SU-DHL-6 (cell line): Measurements from ENCODE around the gene TMCO4.

Source experiments
- H2AFZ ChIP-seq: fragments of 200-600 bp; sonication (generic); 2 replicates; pipeline ENCODE4 v1.6.1; 2014; ENCODE audit warnings: low read depth, mild to moderate bottlenecking, moderate library complexity, mixed read lengths, antibody characterized with exemption, low read length; ENCODE audit not compliant: severe bottlenecking
- H3F3A ChIP-seq: fragments of 200-600 bp; shearing (Covaris generic); 2 replicates; pipeline ENCODE4 v1.6.0; 2016; ENCODE audit warnings: antibody characterized with exemption, mild to moderate bottlenecking; ENCODE audit not compliant: insufficient read depth
- H3K27ac ChIP-seq: fragments of 200-600 bp; sonication (generic); 2 replicates; pipeline ENCODE4 v1.5.1; 2016; ENCODE audit warnings: low read depth, mild to moderate bottlenecking, low read length, moderate library complexity, mixed read lengths
- H3K27me3 ChIP-seq: fragments of 200-600 bp; sonication (generic), shearing (Covaris generic); 2 replicates; pipeline ENCODE4 v1.6.0; 2014; ENCODE audit warnings: mild to moderate bottlenecking, low read length
- H3K36me3 ChIP-seq: fragments of 200-600 bp; sonication (generic); 2 replicates; pipeline ENCODE4 v1.6.1; 2014; ENCODE audit warnings: mild to moderate bottlenecking, low read length, mixed read lengths
- H3K4me2 ChIP-seq: fragments of 300-600, 200-600 bp; shearing (Covaris generic), sonication (generic); 2 replicates; pipeline ENCODE4 v1.6.0; 2014; ENCODE audit warnings: low read length, low read depth, mild to moderate bottlenecking; ENCODE audit not compliant: poor library complexity, severe bottlenecking
- H3K4me3 ChIP-seq: fragments of 200-600 bp; sonication (generic); 2 replicates; pipeline ENCODE4 v1.5.1; 2014; ENCODE audit warnings: antibody characterized with exemption, low read length, mild to moderate bottlenecking, mixed read lengths; ENCODE audit not compliant: insufficient read depth, poor library complexity, severe bottlenecking
- H3K79me2 ChIP-seq: fragments of 200-600 bp; sonication (generic); 2 replicates; pipeline ENCODE4 v1.6.1; 2014; ENCODE audit warnings: mild to moderate bottlenecking, low read length, moderate library complexity; ENCODE audit not compliant: insufficient read depth
- H3K9ac ChIP-seq: fragments of 200-600 bp; sonication (generic); 2 replicates; pipeline ENCODE4 v1.7.0; 2014; ENCODE audit warnings: mild to moderate bottlenecking, low read length
- H3K9me2 ChIP-seq: fragments of 200-600 bp; sonication (generic); replicated peaks from 2 replicates; pipeline ENCODE4 v1.6.1; 2014; ENCODE audit warnings: low read length; ENCODE audit not compliant: insufficient read depth
- H3K9me3 ChIP-seq: fragments of 200-600 bp; sonication (generic); 2 replicates; pipeline ENCODE4 v1.6.1; 2014; ENCODE audit warnings: low read length, mixed read lengths; ENCODE audit not compliant: insufficient read depth
- H4K20me1 ChIP-seq: fragments of 200-600 bp; sonication (generic); 2 replicates; pipeline ENCODE4 v1.6.1; 2014; ENCODE audit warnings: low read depth, mild to moderate bottlenecking, antibody characterized with exemption, low read length, moderate library complexity, mixed read lengths
- EZH2phosphoT487 ChIP-seq: fragments of 200-600 bp; sonication (generic), shearing (Covaris generic); conservative IDR thresholded peaks from 2 replicates; pipeline ENCODE4 v1.6.1; 2018; ENCODE audit warnings: mild to moderate bottlenecking, antibody characterized with exemption, low read length, moderate library complexity, mixed read lengths
- TF ChIP-seq, protein P1 (sequence below): fragments of 200-600 bp; sonication (generic); IDR thresholded peaks from one replicate; pipeline ENCODE4 v1.5.1; 2017; ENCODE audit warnings: antibody characterized with exemption, mild to moderate bottlenecking, low read length, moderate library complexity; ENCODE audit not compliant: insufficient read depth, poor library complexity, severe bottlenecking

TMCO4 gene

DNA sequence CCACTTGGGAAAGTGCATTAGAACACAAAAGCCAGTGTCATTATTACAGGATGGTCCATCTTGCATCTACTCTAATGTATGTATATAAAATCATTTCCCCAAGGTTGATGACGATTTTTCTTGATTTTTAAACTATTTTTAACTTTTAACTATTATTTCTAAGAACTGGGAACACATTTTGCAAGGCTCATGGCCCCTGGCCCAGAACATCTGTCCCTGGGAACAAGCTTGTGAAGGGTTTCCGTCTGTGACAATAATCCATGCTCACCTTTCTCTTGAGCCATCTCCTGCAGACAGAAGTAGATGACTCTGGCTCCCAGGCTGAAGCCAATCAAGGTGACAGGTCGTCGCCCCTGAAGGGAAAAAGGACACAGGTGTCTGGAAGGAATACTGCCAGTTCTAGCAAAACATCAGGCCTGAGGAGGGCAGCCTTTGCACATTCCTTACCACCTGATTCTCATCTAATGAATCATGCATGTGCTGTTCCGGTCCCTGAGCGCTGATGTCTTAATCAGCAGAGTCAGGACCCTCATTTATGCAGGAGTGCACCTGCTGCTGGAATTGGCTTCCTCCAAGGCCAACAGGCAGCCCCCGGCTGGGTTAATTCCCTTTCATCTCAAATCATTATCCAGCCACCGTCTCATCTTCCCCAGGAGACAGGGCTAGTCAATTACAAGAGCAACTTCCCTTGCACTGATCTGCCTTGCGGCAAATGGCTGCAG, 62.5 kb downstream of the TMCO4 start:
- Histone ChIP-seq H3K4me3 (no peak overlapping the region), H4K20me1 (no peaks in the 10 kb centered on the region), H3K9me2 (no peaks in the 10 kb centered on the region), H3K36me3 (no peaks in the 10 kb centered on the region), H2AFZ (no peak overlapping the region), H3K9me3 (no peaks in the 10 kb centered on the region), H3K79me2 (no peaks in the 10 kb centered on the region), H3K27me3 (no peaks in the 10 kb centered on the region), H3F3A (no peaks in the 10 kb centered on the region), H3K27ac (no peak overlapping the region), H3K9ac (no peak overlapping the region), H3K4me2 (no peak overlapping the region)
- no peak for TF ChIP-seq EZH2phosphoT487
- TF ChIP-seq, protein P1, sequence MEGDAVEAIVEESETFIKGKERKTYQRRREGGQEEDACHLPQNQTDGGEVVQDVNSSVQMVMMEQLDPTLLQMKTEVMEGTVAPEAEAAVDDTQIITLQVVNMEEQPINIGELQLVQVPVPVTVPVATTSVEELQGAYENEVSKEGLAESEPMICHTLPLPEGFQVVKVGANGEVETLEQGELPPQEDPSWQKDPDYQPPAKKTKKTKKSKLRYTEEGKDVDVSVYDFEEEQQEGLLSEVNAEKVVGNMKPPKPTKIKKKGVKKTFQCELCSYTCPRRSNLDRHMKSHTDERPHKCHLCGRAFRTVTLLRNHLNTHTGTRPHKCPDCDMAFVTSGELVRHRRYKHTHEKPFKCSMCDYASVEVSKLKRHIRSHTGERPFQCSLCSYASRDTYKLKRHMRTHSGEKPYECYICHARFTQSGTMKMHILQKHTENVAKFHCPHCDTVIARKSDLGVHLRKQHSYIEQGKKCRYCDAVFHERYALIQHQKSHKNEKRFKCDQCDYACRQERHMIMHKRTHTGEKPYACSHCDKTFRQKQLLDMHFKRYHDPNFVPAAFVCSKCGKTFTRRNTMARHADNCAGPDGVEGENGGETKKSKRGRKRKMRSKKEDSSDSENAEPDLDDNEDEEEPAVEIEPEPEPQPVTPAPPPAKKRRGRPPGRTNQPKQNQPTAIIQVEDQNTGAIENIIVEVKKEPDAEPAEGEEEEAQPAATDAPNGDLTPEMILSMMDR: no peak

DNA sequence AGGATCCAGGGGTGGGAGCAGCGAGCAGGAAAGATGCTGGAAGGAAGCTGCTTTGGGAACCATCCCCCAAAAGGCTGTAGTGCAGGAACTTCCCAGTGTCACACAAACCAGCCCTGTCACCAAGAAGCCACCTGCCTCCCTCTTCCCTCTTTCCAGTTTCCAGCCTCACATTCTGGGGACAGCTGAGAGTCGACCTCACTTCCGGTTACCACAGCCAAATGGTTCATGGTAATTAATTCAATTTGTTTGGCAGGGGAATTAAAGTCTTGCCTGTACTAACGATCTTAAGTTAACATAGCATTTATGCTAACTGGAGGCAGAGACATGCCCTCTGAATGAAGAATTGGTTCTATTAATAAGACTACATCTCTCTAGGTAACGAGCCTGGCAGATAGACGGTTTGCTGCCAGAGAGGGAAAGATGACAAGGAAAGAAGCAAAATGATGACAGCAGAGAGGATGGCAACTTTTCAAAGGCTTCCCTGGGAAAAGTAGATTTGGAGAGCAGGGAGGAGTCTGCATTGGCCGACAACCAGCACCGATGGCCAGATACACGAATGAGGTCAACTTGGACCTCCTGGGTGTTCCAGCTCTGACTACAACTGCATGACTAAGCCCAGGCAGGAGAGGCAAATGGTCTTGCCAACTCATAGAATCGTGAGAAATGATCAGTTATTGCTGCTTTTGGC, 64.1 kb downstream of the TMCO4 start:
- Histone ChIP-seq H3K9me3 (no peaks in the 10 kb centered on the region), H3K36me3 (no peaks in the 10 kb centered on the region), H3K79me2 (no peaks in the 10 kb centered on the region), H3K27me3 (no peaks in the 10 kb centered on the region), H2AFZ (no peak overlapping the region), H3F3A (no peaks in the 10 kb centered on the region), H3K9me2 (no peaks in the 10 kb centered on the region), H3K27ac (no peak overlapping the region), H4K20me1 (no peaks in the 10 kb centered on the region), H3K9ac (no peak overlapping the region), H3K4me2 (no peak overlapping the region), H3K4me3 (no peak overlapping the region)
- TF ChIP-seq, protein P1: no peak
- no peak for TF ChIP-seq EZH2phosphoT487

DNA sequence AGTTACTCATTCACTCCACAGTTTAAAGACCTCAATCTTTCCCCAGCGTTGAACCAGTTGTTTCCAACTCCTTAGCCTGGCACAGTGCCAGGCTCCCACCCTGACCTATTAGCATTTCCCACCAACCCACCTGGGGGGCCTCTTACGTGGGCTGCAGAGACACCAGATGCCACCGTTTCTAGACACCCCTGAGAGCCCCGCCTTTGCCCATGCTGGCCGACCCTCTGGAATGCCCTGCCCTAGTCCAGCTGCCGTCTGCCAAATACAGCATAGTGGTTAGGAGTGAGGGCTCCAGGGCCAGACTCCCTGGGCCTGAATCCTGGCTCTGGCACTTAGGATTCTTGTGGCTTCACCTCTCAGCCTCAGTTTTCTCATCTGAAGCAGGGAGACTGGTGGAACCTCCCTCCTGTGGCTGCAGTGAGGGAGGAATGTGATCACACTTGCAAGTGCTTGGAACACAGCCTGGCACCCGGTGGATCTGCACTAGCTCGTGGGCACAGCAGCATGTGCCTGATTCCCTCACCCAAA, 65.2 kb downstream of the TMCO4 start:
- Histone ChIP-seq H3K9ac (no peak overlapping the region), H4K20me1 (no peaks in the 10 kb centered on the region), H3K9me3 (no peaks in the 10 kb centered on the region), H3K27ac (no peak overlapping the region), H3K4me3 (no peak overlapping the region), H3K27me3 (no peaks in the 10 kb centered on the region), H2AFZ (no peak overlapping the region), H3K9me2 (no peaks in the 10 kb centered on the region), H3K36me3 (no peaks in the 10 kb centered on the region), H3F3A (no peaks in the 10 kb centered on the region), H3K4me2 (no peak overlapping the region), H3K79me2 (no peaks in the 10 kb centered on the region)
- TF ChIP-seq, protein P1: no peak
- no peak for TF ChIP-seq EZH2phosphoT487
